D341Med (cell line): ENCODE data around the gene ANKH.

Source experiments
- DNase-seq: peaks from one replicate; pipeline ENCODE4 v3.0.0; 2012; ENCODE audit warnings: low spot score

The ANKH gene

GRCh38 chr5:14790911-14791310 lies 80.7 kb downstream of the ANKH start:
- no peak for DNase-seq

DNA sequence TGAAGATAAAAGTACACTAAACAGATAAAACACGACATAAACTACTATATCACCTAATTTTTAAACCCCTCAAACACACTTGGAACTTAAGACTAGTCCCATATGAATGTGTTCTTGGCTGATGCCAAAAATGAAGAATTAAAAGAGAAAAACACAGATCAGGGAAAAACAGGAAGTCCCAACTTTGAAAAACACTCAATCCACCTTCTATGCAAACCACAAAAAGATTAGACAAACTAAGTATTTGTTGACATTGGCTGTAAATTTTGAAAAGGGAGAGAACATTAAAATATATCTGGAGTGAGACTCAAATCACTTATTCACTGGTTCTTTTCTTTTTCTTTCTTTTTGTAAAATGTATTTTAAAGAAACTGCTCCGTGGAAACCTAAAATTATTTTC lies 81.4 kb downstream of the ANKH start:
- no peak for DNase-seq

DNA sequence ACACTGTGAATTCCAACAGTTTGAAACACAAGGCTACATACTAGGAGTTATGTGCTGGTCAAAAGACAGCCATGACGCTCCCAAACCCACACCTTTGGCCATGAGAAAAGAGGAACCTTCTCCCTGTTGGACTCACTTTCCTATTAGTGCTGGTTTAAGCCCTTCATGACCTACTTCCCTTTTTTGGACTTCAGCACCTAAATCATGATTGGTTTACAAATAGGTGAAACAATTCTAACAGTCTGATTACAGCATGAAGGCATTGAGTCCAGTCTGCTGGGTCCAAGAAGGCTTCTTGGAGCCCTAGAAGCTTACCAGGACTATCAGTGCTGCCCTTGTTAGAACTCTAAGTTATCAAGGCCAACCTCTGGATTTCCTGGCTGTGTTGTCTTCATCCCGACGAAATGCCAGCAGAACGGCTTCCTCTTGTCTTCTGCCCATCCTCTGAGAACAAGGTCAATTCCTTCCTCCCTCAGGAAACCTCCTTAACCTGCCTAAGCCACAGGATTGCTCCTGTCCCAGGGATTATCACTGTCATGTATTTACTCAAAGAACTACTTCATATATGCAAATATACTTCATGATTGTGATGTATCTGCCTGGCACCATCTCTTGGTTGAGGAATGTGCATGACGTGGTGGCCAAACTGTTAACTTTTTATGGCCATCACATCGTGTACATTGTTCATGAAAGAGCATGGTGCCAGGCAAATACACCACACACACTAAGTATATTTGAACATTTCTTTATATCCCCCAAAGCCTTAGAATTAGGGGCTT lies 83.6 kb downstream of the ANKH start:
- DNase-seq, result no peak

DNA sequence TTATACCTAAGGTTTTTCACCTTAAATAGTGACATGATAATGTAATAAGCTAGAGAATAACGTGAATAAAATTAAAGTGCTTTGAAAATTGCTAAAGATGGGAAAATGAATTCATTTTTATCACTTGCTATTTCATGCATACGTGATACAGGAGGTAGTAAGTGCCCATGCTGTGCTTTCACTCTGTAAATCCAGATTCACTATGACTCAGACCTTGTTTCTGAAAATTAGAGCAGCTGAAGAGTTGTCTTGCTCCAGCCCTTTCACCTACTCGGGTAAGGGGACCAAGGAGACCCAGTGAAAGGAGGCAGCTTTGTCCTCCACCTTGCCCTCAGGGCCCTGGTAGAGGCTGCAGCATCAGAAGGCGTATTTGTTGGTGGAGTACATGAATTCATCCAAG lies 87.9 kb downstream of the ANKH start:
- no peak for DNase-seq

DNA sequence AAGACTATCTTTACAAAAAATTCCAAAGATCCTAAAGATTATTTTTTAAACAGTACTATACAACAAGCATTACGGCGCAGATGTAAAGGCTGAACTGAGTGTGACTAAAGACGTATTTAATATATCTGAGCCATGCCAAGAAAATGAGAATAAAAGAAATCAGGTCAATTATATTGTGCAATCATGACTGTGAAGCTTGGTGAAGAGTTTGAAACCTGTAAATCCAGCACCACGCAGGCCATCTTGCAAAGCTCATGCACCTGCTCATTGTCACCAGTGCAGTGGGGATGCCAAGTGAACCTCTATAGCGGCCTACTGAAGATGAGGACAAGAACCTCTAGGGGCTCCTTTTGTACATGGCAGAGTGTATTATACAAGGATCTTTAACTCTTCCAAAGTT lies 89.0 kb downstream of the ANKH start:
- DNase-seq, result no peak

- DNase-seq, result no peak
These were observed 90.5 kb downstream of the ANKH start for GRCh38 chr5:14781106-14781505.

- DNase-seq, result no peak
These were observed 91.6 kb downstream of the ANKH start for GRCh38 chr5:14779975-14780374.

DNA sequence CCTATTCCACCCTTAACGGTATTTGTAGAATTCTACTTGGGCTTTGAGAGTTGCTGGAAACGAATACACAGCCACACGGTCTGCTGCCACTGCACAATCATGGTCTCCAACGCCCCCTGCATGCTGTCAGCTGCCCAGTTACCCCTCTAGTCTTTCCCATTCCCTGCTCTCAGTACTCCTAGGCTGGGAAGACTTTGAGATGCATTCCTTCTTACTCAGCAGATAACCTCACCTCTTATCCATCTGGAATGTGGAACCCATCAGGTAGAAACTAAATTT lies 92.8 kb downstream of the ANKH start:
- DNase-seq, result no peak

DNA sequence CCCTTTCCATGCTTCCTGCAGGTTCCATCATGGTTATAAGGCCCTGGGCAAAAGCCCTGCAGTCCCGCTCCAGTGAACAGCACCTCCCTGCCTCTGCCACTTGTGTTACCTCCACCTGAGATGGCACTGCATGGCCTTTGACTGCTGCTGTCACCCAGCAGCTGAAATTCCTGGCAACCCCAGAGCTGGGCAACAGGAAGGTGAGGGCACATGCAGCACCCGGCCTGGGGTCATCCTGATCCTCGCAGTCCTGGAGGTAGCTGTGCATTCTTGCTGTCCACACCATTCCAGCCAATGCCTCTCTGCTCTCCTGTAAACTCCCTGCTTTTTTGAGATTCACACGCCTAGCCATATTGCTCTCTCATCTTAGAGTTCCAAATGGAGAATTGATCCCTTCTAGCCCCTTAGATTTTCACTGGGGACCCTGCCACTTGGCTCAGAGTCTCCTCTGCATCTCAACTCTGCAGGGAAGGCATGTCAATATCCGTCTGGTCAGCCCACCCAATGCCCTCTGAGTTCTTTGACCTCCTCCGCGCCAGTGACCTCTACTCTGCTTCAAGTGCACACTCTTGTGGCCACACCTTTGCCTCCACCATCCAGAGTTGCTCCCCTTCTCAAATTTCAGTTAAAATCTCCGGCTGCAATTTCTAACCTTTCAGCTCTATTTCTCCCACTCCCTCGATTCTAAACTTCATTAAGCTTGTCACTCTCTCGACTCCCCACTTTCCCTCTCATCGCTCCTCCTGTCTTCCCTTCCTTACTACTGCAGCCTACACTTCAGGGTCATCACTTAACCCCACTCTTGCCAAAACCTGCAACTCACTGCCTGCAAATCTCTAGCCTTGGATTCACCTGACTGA lies 93.4 kb downstream of the ANKH start:
- DNase-seq, result no peak

GRCh38 chr5:14777187-14777586 lies 94.4 kb downstream of the ANKH start:
- no peak for DNase-seq

GRCh38 chr5:14776602-14777001 lies 95.0 kb downstream of the ANKH start:
- DNase-seq, result no peak

GRCh38 chr5:14775857-14776256 lies 95.7 kb downstream of the ANKH start:
- DNase-seq, result no peak

DNA sequence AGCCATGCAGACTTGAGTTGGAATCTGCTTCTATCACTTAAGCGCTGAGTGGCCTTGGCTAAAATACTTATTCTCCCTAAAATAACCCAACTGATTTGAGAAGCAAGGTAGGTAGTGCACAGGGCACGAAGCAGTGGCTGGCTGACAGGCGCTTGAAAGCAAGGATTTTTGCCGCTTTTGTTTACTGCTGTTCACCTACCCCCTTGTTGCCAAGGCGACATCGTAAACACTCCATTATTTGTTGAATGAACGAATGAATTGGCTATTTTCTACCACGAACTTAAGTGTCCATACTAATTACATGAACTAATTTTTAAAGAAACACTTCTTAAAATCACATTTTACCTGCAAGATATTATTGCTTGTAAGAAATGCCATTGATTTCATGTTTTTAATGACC lies 98.0 kb downstream of the ANKH start:
- no peak for DNase-seq

DNA sequence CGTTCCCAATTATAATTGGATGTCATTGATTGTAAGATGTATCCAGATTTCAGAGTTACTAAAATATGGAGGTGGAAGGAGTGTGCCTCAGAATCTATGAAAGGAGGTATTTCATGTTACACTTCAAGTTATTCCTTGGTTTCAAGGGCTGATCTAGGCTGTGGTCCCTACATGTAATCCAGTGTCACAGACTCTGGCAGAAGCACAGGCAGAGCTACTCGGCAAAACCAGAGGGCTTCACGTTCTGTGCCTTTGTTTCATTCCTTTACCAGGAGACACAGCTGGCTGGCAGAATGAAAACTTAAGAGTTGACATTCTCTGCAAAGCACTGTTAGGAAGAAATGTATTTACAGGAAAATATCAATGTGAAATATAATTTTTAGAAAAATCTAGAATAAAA lies 99.6 kb downstream of the ANKH start:
- DNase-seq, result no peak

DNA sequence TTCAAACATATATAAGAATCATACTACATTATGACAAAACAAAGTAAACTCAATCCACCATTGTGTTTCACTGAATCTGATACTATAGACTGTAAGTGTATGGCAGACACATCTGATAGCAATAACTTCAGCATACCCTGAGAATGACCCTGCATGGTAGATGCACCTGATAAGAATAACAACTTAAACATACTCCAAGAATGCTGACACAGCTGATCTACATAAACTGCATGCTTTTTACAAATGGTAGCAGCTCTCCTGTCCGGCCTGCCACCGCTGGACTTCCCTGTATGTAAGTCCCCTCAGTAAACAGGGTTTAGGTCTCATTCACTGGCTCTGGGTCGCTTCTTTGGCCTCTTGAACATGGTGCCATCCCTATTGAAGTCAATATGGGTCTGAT lies 100.4 kb downstream of the ANKH start:
- no peak for DNase-seq

- peak; percentile 60 for DNase-seq
These were observed 102.8 kb downstream of the ANKH start for GRCh38 chr5:14768508-14769365.

GRCh38 chr5:14767735-14768507 lies 103.7 kb downstream of the ANKH start:
- DNase-seq, result no peak

DNA sequence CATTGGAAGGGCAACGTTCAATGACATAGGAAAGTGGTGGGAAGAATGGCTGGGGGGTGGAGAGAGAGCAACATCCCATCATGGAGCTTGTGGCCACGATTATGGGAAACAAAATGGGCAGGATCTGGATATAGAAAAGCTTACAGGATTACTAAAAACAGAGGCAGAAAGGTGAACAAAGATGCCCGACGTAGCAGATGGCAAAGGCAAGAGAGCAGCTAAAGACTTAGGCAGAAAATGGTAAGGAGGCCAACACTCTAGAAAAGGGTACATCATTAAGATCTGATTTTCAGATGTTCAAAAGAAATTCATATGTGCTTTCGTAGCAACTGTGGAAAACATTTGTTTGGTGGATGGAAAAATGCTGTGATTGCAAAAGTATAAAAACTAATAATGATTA lies 104.5 kb downstream of the ANKH start:
- no peak for DNase-seq

DNA sequence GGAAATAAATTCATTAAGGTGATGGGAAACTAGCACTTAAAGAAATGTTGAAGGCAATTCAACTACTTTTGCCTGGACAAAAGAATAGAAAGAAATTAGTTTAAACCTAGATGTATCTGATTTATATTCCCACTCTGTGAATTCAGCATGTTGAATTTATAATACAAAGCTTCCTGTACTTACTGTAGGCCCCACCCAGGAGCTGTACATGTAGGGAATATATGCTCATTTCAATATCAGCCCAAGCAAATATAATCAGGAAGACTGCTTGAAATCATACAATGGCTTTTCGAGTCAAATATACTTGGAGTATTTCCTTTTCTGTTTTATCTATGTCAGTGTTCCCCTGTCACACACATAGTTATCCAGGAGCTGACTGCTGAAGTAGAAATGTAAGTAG lies 105.0 kb downstream of the ANKH start:
- no peak for DNase-seq

- no peak for DNase-seq
These were observed 106.0 kb downstream of the ANKH start for GRCh38 chr5:14765587-14765986.

DNA sequence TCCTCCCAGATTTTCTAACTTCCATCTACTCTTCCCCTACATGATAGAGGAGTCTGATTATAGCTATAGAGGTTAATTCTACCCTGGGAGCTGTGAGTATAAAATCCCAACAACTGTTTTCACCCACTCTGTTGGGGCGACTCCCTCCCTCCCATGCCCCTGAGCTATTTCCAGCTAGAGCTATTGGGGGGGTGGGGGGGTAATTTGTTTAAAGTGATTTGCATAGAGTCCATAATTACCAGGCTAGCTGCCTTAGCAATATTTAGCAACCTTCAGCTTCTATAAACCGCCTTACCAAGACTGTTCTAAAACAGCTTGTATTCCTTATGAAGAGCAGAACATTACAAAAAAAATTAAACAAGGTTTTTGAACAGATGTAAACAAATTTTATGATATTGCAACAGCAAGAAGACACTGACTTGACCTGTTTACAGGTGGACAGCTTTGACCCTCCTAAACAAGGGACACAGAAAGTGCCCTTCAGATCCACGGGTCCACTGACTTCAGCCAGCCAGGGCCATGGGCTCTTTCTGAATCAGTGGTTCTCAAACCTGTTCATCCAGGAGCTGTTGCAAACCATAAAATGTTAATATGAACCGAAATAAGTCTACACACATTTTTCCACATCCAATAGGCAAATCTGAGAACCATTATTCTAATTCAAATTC lies 108.9 kb downstream of the ANKH start:
- no peak for DNase-seq
